Testis (tissue), 3 donors: ENCODE measurements around the gene HOXD12. TPM values are rescaled to one million over a fixed set of nuclear protein-coding genes. Genes with fewer than 3 reads are reported as not detected.

Source experiments
- DNase-seq: peaks from one replicate; pipeline ENCODE4 v3.0.0-alpha.2; 2019
- H3K27ac ChIP-seq, 2 donors: fragments of 200-600 bp; sonication (generic); one replicate each; pipeline ENCODE4 v1.5.1; 2019
- H3K27me3 ChIP-seq: fragments of 200-600 bp; sonication (generic); one replicate; pipeline ENCODE4 v1.5.1; 2019
- H3K36me3 ChIP-seq: fragments of 200-600 bp; sonication (generic); one replicate; pipeline ENCODE4 v1.5.1; 2017; ENCODE audit warnings: low read depth; ENCODE audit errors: missing control alignments
- H3K4me1 ChIP-seq: fragments of 200-600 bp; sonication (generic); one replicate; pipeline ENCODE4 v1.5.1; 2019
- H3K4me3 ChIP-seq, 2 donors: fragments of 200-600 bp; sonication (generic); one replicate each; pipeline ENCODE4 v1.5.1; 2017 to 2019
- H3K9me3 ChIP-seq: fragments of 200-600 bp; sonication (generic); one replicate; pipeline ENCODE4 v1.5.1; 2017
- POLR2A ChIP-seq: fragments of 450-650 bp; IDR thresholded peaks from one replicate; pipeline ENCODE4 v1.6.1; 2017; ENCODE audit warnings: antibody characterized with exemption, mild to moderate bottlenecking, moderate library complexity
- WGBS, 2 donors: methylation state at CpG; one replicate each; pipeline ENCODE4 v1.1.5; 2018; 5-methylcytosine and 5-hydroxymethylcytosine counted together
- intact Hi-C: fragments of 100-400 bp; cut with DNase I; formaldehyde crosslinking; loops from one replicate; pipeline ENCODE4 v1.15.1; 2023; ENCODE audit warnings: low total_unique reads
- polyA plus RNA-seq: library from polyadenylated mRNA; stranded (reverse); fragments of 350-450 nt; fragmentation: Illumina TruSeq; extraction: RNeasy Lipid Tissue Mini Kit (QIAGEN cat#74804); gene quantifications from one replicate; pipeline ENCODE4 v1.2.3, GENCODE V29; 2014; ENCODE audit warnings: low read depth, low replicate concordance; ENCODE audit not compliant: insufficient read depth
- total RNA-seq, 2 donors: library from RNA; depleted of rRNA; stranded (reverse); fragments of >200 nt; gene quantifications; one replicate each; pipeline ENCODE4 v1.2.3, GENCODE V29; 2016
- TF ChIP-seq, protein P1 (sequence below), 3 experiments: fragments of 450-650 bp in 2 of 3; fragments of 200-600 bp in 1 of 3; sonication (generic) in 1 of 3; IDR thresholded peaks; one replicate each; pipeline ENCODE4 v1.5.1; 2016 to 2019; ENCODE audit warnings: antibody characterized with exemption in 3 of 3, mild to moderate bottlenecking in 2 of 3, moderate library complexity in 1 of 3

HOXD12 gene
- total and polyA plus RNA-seq, 3 donors from 2014 or later: not detected

DNA sequence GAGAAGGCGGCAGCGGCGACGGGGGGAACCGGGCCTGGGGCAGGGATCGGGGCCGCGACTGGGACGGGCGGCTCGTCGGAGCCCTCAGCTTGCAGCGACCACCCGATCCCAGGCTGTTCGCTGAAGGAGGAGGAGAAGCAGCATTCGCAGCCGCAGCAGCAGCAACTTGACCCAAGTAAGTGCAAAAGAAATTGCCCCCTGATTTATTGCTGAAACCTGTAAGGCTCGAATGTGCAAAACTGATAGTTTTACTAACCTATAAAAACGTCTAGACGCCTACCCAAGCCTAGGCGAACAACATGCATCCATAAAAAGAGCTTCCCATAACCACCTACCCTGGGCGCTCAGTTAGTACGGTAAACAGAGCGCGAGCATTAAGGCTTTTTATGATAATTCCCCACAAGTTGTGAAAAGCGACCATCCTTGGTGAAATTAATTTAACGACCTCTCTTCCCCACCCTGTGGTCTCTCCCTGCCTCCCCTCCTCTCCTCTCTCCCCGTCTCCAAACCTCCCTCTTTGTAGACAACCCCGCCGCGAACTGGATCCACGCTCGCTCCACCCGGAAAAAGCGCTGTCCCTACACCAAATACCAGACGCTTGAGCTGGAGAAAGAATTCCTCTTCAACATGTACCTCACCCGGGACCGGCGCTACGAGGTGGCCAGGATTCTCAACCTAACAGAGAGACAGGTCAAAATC is 24.0 kb downstream of the HOXD12 start:
- Histone ChIP-seq H3K27me3 (no peaks in the 10 kb centered on the region), H3K4me3 (peak overlapping the region; percentile 76 to 78), H3K4me1 (peaks cover 12% of the 10 kb centered on the region), H3K9me3 (no peaks in the 10 kb centered on the region), H3K36me3 (no peaks in the 10 kb centered on the region), H3K27ac (peak overlapping the region; percentile 95 to 98)
- intact Hi-C loops: loop anchor here (10.0 kb wide), 1 partner anchor 1031 kb away; no protein-coding TSS in a partner anchor
- WGBS, 2 donors: 5 to 12% methylated on average over 40 of the region's 40 CpGs
- DNase-seq: peak; percentile 56
- no peak for TF ChIP-seq POLR2A
- TF ChIP-seq, protein P1, sequence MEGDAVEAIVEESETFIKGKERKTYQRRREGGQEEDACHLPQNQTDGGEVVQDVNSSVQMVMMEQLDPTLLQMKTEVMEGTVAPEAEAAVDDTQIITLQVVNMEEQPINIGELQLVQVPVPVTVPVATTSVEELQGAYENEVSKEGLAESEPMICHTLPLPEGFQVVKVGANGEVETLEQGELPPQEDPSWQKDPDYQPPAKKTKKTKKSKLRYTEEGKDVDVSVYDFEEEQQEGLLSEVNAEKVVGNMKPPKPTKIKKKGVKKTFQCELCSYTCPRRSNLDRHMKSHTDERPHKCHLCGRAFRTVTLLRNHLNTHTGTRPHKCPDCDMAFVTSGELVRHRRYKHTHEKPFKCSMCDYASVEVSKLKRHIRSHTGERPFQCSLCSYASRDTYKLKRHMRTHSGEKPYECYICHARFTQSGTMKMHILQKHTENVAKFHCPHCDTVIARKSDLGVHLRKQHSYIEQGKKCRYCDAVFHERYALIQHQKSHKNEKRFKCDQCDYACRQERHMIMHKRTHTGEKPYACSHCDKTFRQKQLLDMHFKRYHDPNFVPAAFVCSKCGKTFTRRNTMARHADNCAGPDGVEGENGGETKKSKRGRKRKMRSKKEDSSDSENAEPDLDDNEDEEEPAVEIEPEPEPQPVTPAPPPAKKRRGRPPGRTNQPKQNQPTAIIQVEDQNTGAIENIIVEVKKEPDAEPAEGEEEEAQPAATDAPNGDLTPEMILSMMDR (IDR thresholded peaks at IDR 0.05): no peak

DNA sequence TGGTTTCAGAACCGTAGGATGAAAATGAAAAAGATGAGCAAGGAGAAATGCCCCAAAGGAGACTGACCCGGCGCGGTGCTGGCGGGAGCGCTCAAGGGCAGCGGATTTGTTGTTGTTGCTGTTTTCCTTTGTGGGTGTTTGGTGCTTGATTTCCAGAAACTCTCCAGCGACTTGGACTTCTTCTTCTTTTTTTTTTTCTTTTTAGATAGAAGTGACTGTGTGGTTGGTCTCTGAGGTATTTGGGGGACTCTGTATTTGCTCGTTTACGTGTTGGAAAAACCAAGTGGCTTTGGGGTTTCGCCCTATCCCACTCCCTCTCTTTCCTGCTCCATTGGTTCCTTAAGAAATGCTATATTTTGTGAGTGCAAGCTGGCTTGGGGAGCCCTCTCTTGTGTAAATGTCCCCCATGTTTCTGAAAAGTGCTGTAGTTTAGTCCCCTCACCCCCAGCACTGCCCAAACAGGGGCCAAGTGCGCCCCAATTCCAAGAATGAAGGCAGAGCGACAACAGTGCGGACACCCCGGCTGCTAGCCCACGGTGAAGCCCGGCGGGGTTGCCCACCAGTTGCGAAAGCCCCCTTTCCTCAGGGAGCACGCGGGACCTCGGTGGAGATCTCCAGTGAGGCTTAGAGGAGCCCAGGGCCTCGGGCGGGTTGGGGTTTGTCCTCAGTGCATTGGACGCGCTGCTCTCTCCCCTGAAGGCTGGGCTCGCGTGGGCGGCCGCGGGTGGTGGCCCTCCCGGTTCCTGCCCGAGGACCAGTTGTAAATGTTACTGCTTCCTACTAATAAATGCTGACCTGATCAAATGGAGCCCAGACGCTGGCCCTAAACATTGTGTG is 24.7 kb downstream of the HOXD12 start:
- peak overlapping the region; percentile 76 to 78 for H3K4me3 ChIP-seq

DNA sequence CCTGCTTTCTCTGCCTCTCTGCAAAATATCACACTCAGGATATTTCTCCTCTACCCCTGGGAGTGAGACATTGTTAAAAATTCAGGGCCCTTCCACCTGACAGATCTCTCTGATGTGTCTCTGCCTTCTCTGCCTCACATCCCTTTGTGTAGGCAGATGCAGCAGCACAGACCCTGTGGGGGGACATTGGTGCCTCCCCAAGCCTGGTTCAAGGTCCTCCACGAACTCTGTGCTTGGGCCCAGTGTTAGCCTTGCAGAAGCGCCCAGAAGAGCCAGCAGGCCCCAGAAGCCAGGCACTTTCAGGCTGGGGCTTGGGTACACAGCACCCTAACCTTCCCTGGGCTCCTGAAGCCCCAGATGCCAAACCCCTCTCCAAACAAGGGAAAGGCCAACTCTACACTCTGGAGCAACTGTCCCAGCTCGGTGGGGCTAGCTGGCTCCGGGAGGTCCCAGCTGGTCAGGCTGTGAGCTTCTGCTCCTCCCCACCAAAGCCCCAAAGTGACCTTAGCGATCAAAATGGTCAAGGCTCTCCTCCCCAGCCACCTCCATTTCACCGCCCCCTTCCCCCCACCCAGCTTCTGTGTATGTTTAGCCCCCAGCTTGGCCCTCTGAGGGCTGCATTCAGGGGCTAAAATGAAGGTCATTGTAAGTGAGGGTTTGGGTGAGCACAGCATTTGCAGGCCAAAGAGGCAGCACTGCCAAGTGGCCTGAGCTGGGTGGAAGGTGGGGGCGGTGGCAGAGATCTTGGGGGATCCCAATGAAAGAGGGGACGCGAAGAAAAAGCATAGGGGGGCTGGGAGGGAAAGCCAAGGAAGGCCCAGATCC is 25.6 kb downstream of the HOXD12 start:
- DNase-seq: no peak
- WGBS, 2 donors: 37 to 60% methylated on average over 8 to 9 of the region's 9 CpGs
- TF ChIP-seq, protein P1 (IDR thresholded peaks at IDR 0.05): no peak
- no peak for TF ChIP-seq POLR2A
- Histone ChIP-seq H3K27ac (peak overlapping the region; percentile 95 to 98), H3K9me3 (no peaks in the 10 kb centered on the region), H3K4me1 (peaks cover 12% of the 10 kb centered on the region), H3K36me3 (no peaks in the 10 kb centered on the region), H3K27me3 (no peaks in the 10 kb centered on the region), H3K4me3 (peak overlapping the region; percentile 76 to 78)
- intact Hi-C loops: loop anchor here (10.0 kb wide), 1 partner anchor 1030 kb away; no protein-coding TSS in a partner anchor

More for the DNA sequence above, 24.7 kb downstream of the HOXD12 start:
- TF ChIP-seq, protein P1 (IDR thresholded peaks at IDR 0.05): no peak
- no peak for TF ChIP-seq POLR2A
- peak; percentile 11 for DNase-seq
- Histone ChIP-seq H3K9me3 (no peaks in the 10 kb centered on the region), H3K4me1 (peaks cover 12% of the 10 kb centered on the region), H3K36me3 (no peaks in the 10 kb centered on the region), H3K27ac (peak overlapping the region; percentile 95 to 98), H3K27me3 (no peaks in the 10 kb centered on the region)
- 19 to 31% methylated on average over 12 to 34 of the region's 34 CpGs for WGBS, 2 donors
- intact Hi-C loops: loop anchor here (10.0 kb wide), 1 partner anchor 1030 kb away; no protein-coding TSS in a partner anchor

DNA sequence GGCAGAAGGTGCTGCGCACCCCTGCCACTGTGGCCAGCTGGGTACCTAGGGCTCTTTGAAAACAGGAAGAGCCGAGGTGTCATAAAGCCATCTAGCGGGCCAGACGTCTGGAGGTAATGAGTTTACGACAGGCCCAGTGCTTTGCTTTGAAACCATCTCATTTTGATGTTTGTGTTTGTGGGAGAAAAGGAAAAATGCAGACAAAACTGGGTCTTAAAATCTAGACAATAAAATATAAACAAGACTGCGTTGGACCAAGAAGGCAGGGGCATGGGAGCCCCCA is 26.1 kb downstream of the HOXD12 start:
- Histone ChIP-seq H3K4me1 (peaks cover 12% of the 10 kb centered on the region), H3K36me3 (no peaks in the 10 kb centered on the region), H3K27ac (peak overlapping the region; percentile 95 to 98), H3K9me3 (no peaks in the 10 kb centered on the region), H3K4me3 (no peak overlapping the region), H3K27me3 (no peaks in the 10 kb centered on the region)
- TF ChIP-seq, protein P1 (IDR thresholded peaks at IDR 0.05): no peak
- no peak for TF ChIP-seq POLR2A
- DNase-seq: no peak
- WGBS, 2 donors: 64 to 73% methylated on average over 6 of the region's 6 CpGs
- intact Hi-C loops: loop anchor here (10.0 kb wide), 1 partner anchor 1029 kb away; no protein-coding TSS in a partner anchor
